ENCODE data around the gene COPE.
A peak's percentile ranks its signal among the peaks of the same experiment; 100 is the strongest.

COPE gene

GRCh38 chr19:18894254-18895037 lies 24.7 kb downstream of the COPE start:
- DNase-seq: peak; percentile 93

DNA sequence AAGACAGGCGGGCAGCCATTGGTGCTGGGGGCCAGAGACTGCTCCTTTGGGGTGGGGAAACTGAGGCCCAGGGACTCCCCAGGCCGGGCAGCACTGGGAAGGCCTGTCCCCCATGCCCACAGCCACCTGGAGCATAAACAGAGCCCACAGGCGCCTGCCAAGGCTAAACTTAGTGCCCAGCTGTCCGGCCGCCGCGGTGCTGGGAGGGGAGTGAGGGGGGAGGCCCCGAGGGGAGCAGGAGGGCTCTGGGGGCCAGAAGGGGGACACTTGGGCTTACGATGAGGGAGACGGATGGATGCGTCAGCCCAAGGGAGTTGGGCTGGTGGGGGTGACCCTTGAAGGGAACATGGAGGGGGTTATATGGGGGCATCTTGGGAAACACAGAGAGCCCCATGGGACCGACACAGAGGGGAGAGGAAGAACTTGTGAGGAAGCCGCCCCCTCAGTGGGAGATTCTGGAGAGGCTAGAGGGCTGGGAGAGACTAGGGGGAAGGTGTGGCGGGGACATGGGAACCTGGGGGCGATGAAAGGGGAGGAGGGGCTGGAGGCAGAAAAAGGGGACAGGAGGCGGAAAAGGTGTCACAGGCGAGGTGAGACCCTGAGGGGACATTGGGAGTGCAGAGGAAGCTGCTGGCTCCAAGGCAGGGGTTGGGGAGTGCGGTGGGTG lies 25.5 kb downstream of the COPE start:
- no peak for DNase-seq

DNA sequence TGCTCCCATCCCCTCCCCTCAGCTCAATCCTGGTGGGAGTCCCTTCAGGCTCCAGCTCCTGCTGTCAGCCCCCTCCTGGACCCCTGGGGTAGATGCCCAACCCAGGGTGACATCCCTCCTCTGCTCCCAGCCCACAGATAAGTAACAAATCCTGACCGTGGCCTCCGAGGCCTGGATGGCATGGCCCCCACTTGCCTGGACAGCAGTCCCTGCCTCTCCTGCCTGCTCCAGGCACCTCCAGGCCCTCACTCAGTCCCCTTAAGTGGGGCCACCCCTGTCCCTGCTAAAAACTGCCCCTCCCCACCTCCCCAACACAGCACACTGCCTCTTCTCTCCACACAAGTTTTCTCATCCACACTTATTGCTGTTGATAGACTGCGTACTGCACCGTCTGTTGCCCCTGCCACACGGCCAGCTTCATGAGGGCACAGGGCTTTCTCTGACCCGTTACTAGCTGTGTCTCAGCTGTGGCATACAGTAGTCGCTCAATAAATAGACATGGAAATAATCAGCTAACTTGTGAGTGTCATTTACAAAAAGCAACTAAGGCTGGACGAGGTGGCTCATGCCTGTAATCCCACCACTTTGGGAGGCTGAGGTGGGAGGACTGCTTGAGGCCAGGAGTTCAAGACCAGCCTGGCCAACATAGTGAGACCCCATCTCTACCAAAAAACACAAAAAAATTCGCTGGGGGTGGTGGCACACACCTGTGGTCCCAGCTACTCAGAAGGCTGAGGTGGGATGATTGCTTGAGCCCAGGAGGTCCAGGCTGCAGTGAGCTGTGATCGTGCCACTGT lies 29.0 kb downstream of the COPE start:
- no peak for DNase-seq

- DNase-seq: no peak
Measured at GRCh38 chr19:18886972-18887371, 32.2 kb downstream of the COPE start.

- no peak for DNase-seq
Measured at GRCh38 chr19:18883526-18884304, 35.5 kb downstream of the COPE start.

DNA sequence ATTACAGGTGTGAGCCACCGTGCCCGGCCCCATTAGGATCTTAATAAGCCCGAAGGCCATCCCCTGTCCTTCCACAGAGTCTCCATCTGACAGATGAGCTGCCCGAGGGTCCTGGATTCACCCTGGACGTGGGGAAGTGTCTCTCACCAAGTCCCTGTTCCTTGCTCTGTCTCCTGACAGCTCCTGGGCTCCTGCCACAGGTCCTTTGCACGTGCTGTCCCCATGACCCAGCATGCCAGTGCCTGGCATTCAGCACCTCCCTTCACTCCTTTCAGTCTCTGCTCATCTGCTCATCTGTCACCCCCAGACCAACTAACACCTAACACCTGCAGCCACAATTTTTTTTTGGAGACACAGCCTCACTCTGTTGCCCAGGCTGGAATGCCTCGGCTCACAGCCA lies 37.7 kb downstream of the COPE start:
- no peak for DNase-seq

GRCh38 chr19:18879579-18880373 lies 39.4 kb downstream of the COPE start:
- DNase-seq: no peak

DNA sequence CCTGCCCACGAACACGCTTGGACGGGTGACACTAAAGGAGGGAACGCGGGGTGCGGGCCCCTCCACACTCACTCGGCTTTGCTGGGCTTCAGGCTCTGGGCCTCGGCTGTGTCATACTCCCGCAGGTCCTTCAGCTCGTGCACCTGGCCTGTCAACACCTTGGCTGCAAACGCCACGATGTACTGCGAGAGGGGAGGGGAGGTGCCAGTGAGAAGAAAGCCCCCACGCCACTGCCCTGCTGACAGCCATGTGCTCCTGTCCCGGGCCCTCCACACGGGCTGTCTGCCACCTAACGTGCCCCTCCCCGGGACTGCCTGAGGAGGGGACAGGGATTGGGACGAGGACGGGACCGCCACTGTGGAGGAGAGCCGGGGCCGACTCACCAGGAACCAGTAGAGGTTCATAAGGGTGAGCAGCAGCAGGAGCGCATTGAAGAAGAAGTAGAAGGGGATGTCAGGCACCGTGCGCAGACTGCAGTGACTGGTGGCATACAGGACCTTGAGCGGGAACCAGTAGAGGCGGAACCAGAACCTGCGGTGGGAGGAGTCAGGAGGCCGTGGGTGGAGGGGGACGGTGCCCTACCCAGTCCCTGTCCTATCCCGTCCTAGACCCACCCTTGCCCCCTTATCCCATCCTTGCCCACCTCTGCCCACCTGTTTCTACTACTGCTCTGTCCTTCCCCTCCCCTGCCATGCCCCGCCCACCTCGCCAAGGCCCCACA lies 40.2 kb downstream of the COPE start:
- DNase-seq: no peak

DNA sequence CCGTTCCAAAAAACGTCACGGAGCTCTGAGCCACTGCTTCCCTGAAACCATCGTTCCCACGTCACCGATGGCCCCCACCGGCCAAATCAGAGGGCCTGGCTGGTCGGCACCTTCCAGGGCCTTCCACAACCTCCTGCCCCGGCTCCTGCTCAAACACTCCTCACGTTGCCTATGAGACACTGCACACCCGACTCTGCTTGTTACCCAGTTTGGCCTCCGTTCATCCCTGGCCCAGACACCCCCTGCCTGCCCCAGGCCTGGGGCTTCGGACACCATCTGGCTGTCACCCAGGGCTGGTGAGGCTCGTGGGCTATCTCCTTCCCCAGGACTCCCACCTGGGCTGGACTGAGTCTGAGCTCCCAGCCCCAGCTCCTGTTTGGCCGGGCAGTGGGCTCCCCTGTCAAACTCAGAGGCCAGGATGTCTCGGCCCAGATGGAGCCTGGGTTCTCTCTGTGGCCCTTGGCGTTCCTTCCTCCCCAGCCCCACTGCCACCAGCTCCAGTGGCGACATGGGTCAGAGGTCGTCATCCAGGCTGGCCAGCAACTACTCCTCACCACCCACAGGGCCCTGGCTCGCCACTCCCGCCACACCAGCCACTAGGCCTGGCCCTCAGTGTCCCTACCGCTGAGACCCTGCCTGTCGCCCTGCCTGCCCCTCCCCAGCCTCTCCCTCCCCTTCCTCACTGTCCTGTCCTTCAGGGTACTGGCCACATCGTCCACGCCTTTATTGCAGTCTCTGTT lies 41.0 kb downstream of the COPE start:
- DNase-seq: no peak

GRCh38 chr19:18876865-18877264 lies 42.3 kb downstream of the COPE start:
- no peak for DNase-seq

DNA sequence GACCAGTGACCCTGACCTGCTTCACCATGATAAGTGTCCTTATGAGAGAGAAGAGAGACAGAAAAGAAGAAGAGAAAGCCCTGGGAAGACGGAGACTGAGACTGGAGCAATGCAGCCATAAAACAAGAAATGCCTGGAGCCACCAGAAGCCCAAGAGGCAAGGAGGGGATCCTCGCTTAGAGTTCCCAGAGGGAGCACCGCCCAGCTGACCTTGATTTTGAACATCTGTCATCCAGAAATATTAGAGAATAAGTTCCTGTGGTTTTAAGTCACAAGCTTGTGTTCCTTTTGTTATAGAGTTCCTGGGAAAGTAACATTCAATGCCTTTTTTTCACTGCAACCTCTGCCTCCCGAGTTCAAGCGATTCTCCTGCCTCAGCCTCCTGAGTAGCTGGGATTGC lies 43.5 kb downstream of the COPE start:
- no peak for DNase-seq

DNA sequence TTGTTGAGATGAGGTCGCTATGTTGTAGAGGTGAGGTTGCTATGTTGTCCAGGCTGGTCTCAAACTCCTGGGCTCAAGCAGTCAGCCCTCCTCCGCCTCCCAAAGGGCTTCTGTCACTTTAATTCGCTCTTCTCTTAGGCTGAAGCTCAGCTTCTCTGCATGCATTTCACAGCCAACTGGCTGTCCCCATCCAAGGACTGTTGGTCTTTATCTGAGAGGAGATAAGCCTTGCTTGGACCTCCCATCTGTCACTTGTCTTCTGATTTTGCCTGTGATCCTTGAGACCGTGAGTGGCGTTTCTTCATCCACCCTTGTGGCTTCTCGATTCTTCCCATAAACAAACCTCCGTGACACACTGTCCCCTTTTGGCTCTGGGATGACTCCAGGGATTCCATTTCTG lies 47.6 kb downstream of the COPE start:
- DNase-seq: no peak

- DNase-seq: no peak
Measured at GRCh38 chr19:18870531-18871172, 48.5 kb downstream of the COPE start.

DNA sequence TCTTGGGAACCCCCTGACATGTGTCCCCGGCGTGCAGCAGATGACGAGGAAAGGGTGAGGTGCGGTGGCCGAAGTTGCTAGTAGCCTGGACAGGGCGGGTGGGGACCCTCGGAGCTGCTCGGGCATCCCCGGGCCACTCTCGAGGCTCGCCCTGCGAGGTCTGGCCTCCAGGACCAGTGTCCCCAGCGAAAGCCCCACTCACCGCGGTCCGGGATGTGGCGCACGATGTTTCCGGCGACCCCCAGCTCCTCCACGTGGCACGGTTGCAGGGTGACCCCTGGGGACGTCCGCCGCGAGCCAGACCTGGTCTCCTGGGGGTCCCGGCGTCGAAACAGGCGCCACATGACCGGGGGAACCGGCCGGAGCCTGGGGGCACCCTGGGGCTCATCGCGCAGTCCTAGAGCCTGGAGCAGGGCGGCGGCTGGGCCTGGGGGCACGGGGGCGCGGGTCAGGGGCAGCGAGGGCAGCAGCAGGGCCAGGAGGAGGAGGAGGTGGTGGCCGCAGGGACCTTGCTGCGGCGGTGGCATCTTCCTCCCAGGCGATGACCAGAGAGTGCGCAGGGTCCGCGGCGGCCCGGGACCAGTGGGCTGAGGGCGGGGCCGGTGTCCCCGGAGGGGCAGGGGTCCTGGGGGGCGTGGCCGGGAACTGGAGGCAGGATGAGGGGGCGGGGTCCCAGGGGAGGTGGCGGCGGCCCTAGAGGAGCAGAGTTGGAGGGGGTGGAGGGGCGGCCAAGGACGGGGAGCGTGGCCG lies 49.2 kb downstream of the COPE start:
- DNase-seq: no peak

DNA sequence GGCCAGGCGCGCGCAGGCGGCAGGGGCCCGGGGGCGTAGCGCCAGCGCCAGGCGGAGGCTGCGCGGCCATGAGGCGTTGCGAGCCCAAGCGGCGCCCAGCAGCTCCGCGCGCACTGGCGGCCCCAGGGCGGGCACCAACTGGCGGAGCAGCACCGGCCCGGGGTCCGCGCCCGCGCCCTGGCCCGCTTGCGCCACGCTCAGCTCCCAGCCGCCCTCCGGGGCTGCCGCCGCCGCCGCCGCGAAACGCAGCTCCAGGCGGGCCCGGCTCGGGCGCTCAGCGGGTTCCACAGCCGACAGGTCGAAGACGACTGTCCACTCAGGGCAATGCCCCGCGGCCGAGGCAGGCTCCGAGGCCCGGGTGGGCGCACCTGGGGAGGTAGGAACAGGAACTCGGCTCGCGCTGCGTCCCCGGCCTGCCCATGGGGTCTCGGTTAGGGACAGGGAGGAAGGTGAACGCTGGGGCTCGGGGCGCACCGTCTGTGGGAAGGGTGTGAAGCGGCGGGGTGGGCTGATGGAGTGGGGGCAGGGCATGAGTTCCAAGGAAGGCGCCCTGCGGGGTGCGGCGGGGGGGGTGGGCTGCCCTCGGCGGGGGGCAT lies 50.1 kb downstream of the COPE start:
- DNase-seq: no peak

GRCh38 chr19:18868380-18869022 lies 50.7 kb downstream of the COPE start:
- DNase-seq: no peak

GRCh38 chr19:18867751-18868150 lies 51.4 kb downstream of the COPE start:
- DNase-seq: no peak

DNA sequence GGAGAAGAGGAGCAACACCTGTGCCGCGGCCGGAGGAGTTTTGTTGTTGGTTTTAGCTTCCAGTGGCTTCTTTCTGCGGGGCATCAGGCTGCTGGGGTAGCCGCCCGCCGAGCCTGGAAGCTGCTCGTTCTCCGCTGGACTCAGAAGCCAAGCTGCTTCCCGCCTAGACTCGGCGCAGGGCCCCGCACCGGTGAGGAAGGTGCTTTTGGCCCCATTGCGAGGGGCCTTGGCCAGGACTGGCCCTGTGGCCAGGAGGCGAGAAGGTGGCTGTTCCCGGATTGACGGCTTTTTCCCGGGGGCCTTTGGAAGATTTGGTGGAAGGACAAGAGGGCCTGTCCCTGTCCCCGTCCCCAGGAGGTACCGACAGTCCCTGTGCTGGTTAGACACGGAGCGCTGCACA lies 52.0 kb downstream of the COPE start:
- DNase-seq: no peak

GRCh38 chr19:18866800-18867123 lies 52.4 kb downstream of the COPE start:
- DNase-seq: no peak
